ENCODE data around the gene DYNLT3. TPM values are rescaled to one million over a fixed set of nuclear protein-coding genes. Genes with fewer than 3 reads are reported as not detected.

The DYNLT3 gene, protein sequence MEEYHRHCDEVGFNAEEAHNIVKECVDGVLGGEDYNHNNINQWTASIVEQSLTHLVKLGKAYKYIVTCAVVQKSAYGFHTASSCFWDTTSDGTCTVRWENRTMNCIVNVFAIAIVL
- 32.2 and 37.8 TPM in 2 replicates for total RNA-seq (2012; rRNA removed)

GRCh38 chrX:37846934-37847732, at the start of gene DYNLT3:
Gene DYNLT3 (minus strand): TSS chrX:37847571. CDS start chrX:37847510, 61 bp downstream.
- H3K4me1 ChIP-seq (ENCODE audit: control insufficient read depth, insufficient read depth, low read length) = peaks cover 3% of the 10 kb centered on the region
- H3K27me3 ChIP-seq (ENCODE audit: control insufficient read depth, insufficient read depth, low read length) = no peaks in the 10 kb centered on the region
- peak within 1 kb of the TSS; percentile 71 for H3K4me2 ChIP-seq (ENCODE audit: low read length)
- H3K4me3 ChIP-seq (ENCODE audit: low read length) = peak within 1 kb of the TSS; percentile 76
- no peaks in the 10 kb centered on the region for H3K36me3 ChIP-seq (ENCODE audit: insufficient read depth, low read length)
- no peaks in the 10 kb centered on the region for H3K9me3 ChIP-seq (replicated peaks; ENCODE audit: low read length)
- peak within 1 kb of the TSS; percentile 86 for H3K9ac ChIP-seq (ENCODE audit: low read depth, low read length)

DNA sequence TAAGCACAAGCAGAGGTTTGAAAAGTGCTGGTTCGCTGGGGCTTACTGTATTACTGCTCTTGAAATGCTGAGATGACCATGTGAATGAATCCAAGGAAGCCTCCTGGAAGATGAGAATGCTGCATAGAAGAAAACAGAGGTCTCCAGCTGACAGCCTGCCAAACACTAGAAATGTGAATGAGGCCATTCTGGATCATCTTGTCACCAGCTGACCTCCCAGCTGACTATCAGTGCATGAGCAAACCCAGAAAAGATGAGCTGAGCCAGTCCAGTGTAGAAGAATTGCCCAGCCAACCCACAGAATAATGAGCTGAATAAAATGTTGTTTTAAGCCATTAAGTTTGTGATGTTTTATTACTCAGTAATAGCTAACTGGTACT, 49.1 kb upstream of the DYNLT3 start:
- no peak overlapping the region for H3K4me3 ChIP-seq (ENCODE audit: low read length)
- no peaks in the 10 kb centered on the region for H3K9me3 ChIP-seq (replicated peaks; ENCODE audit: low read length)
- H3K27me3 ChIP-seq (ENCODE audit: control insufficient read depth, insufficient read depth, low read length) = no peaks in the 10 kb centered on the region
- H3K4me2 ChIP-seq (ENCODE audit: low read length) = no peak overlapping the region
- H3K4me1 ChIP-seq (ENCODE audit: control insufficient read depth, insufficient read depth, low read length) = no peaks in the 10 kb centered on the region
- H3K36me3 ChIP-seq (ENCODE audit: insufficient read depth, low read length) = no peaks in the 10 kb centered on the region
- H3K9ac ChIP-seq (ENCODE audit: low read depth, low read length) = no peak overlapping the region

DNA sequence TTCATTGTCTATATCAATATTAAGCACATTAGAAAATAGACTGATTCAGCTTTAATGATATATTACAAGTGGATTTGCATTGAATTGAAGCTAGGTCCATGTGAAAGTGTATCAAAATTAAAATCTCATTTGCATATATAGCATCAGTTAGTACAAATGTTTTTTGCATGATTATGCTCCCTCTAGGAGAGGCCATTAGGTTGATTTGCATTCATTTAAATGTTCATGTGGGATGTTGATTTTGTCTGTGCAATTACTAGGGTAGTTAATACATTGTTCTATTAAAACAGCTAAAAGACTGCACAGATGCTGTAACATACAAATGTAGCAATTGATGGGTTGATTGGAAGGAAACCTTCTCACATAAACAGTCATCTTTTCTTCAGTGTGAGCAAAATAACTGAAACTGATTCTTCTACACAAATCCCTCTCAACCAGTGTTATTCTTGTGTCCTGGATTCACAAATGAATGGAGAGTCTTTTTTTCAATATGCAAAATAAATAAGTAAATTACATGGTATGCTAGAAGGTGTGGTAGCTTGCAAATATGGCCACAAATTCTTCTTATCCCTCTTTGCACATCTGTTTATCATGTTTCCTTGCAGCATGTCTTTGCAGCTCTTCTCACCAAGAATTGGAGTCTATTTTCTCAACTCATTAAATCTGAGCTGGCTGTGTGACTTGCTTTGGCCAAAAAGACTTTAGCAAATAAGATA, 48.6 kb upstream of the DYNLT3 start:
- no peaks in the 10 kb centered on the region for H3K9me3 ChIP-seq (replicated peaks; ENCODE audit: low read length)
- H3K4me2 ChIP-seq (ENCODE audit: low read length) = no peak overlapping the region
- H3K36me3 ChIP-seq (ENCODE audit: insufficient read depth, low read length) = no peaks in the 10 kb centered on the region
- no peak overlapping the region for H3K4me3 ChIP-seq (ENCODE audit: low read length)
- H3K9ac ChIP-seq (ENCODE audit: low read depth, low read length) = no peak overlapping the region
- no peaks in the 10 kb centered on the region for H3K27me3 ChIP-seq (ENCODE audit: control insufficient read depth, insufficient read depth, low read length)
- H3K4me1 ChIP-seq (ENCODE audit: control insufficient read depth, insufficient read depth, low read length) = no peaks in the 10 kb centered on the region

- Histone ChIP-seq H3K9ac (ENCODE audit: low read depth, low read length) (no peak overlapping the region), H3K36me3 (ENCODE audit: insufficient read depth, low read length) (no peaks in the 10 kb centered on the region), H3K27me3 (ENCODE audit: control insufficient read depth, insufficient read depth, low read length) (no peaks in the 10 kb centered on the region), H3K4me3 (ENCODE audit: low read length) (no peak overlapping the region), H3K4me1 (ENCODE audit: control insufficient read depth, insufficient read depth, low read length) (no peaks in the 10 kb centered on the region), H3K9me3 (replicated peaks; ENCODE audit: low read length) (no peaks in the 10 kb centered on the region), H3K4me2 (ENCODE audit: low read length) (no peak overlapping the region)
Observed at GRCh38 chrX:37894725-37895124, 47.4 kb upstream of the DYNLT3 start.

DNA sequence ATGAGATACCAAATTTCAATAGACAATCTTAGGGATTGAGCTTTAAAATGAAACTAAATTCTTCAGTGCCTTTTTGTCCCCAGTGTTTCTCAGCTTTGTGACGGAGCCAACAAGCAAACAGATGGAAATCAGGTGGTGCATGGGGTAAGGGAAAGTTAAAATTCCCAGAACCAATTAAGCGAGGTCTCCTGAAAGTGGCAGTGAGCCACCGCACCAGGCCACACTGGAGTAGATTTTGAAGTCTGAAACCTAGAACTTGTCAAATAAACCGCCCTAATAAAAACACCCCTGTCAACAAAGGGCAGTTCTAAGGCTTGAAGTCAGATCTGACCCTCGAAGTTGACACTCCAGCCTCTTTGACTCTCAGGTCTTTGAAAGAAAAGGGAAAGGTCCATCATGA, 40.6 kb upstream of the DYNLT3 start:
- H3K9me3 ChIP-seq (replicated peaks; ENCODE audit: low read length) = no peaks in the 10 kb centered on the region
- H3K9ac ChIP-seq (ENCODE audit: low read depth, low read length) = no peak overlapping the region
- H3K4me1 ChIP-seq (ENCODE audit: control insufficient read depth, insufficient read depth, low read length) = no peaks in the 10 kb centered on the region
- no peak overlapping the region for H3K4me3 ChIP-seq (ENCODE audit: low read length)
- no peaks in the 10 kb centered on the region for H3K36me3 ChIP-seq (ENCODE audit: insufficient read depth, low read length)
- no peak overlapping the region for H3K4me2 ChIP-seq (ENCODE audit: low read length)
- H3K27me3 ChIP-seq (ENCODE audit: control insufficient read depth, insufficient read depth, low read length) = no peaks in the 10 kb centered on the region

GRCh38 chrX:37887347-37887746, 40.0 kb upstream of the DYNLT3 start:
- Histone ChIP-seq H3K4me2 (ENCODE audit: low read length) (no peak overlapping the region), H3K4me3 (ENCODE audit: low read length) (no peak overlapping the region), H3K9me3 (replicated peaks; ENCODE audit: low read length) (no peaks in the 10 kb centered on the region), H3K9ac (ENCODE audit: low read depth, low read length) (no peak overlapping the region), H3K36me3 (ENCODE audit: insufficient read depth, low read length) (no peaks in the 10 kb centered on the region), H3K27me3 (ENCODE audit: control insufficient read depth, insufficient read depth, low read length) (no peaks in the 10 kb centered on the region), H3K4me1 (ENCODE audit: control insufficient read depth, insufficient read depth, low read length) (no peaks in the 10 kb centered on the region)

- peaks cover 6% of the 10 kb centered on the region for H3K4me1 ChIP-seq (ENCODE audit: control insufficient read depth, insufficient read depth, low read length)
- no peaks in the 10 kb centered on the region for H3K27me3 ChIP-seq (ENCODE audit: control insufficient read depth, insufficient read depth, low read length)
- no peaks in the 10 kb centered on the region for H3K9me3 ChIP-seq (replicated peaks; ENCODE audit: low read length)
- no peak overlapping the region for H3K4me2 ChIP-seq (ENCODE audit: low read length)
- H3K4me3 ChIP-seq (ENCODE audit: low read length) = no peak overlapping the region
- no peaks in the 10 kb centered on the region for H3K36me3 ChIP-seq (ENCODE audit: insufficient read depth, low read length)
- no peak overlapping the region for H3K9ac ChIP-seq (ENCODE audit: low read depth, low read length)
Observed at GRCh38 chrX:37883196-37883595, 35.8 kb upstream of the DYNLT3 start.

DNA sequence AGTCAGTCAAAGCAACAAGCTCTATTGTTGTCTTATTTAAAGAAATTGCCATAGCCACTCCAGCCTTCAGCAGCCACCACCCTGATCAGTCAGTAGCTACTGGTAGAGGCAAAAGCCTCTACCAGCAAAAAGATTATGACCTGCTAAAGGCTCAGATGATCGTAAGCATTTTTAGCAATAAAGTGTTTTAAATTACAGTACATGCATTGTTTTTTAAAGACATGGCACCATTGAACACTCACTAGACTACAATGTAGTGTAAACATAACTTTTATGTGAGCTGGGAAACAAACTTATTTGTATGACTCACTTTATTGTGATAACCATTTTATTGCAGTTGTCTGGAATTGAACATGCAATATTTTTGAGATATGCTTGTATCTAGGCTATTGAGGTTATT, 32.3 kb upstream of the DYNLT3 start:
- peaks cover 6% of the 10 kb centered on the region for H3K4me1 ChIP-seq (ENCODE audit: control insufficient read depth, insufficient read depth, low read length)
- H3K4me2 ChIP-seq (ENCODE audit: low read length) = no peak overlapping the region
- H3K9me3 ChIP-seq (replicated peaks; ENCODE audit: low read length) = no peaks in the 10 kb centered on the region
- no peak overlapping the region for H3K9ac ChIP-seq (ENCODE audit: low read depth, low read length)
- H3K27me3 ChIP-seq (ENCODE audit: control insufficient read depth, insufficient read depth, low read length) = no peaks in the 10 kb centered on the region
- no peaks in the 10 kb centered on the region for H3K36me3 ChIP-seq (ENCODE audit: insufficient read depth, low read length)
- no peak overlapping the region for H3K4me3 ChIP-seq (ENCODE audit: low read length)

GRCh38 chrX:37876716-37877115, 29.3 kb upstream of the DYNLT3 start:
- Histone ChIP-seq H3K4me1 (ENCODE audit: control insufficient read depth, insufficient read depth, low read length) (peaks cover 17% of the 10 kb centered on the region), H3K9ac (ENCODE audit: low read depth, low read length) (no peak overlapping the region), H3K27me3 (ENCODE audit: control insufficient read depth, insufficient read depth, low read length) (no peaks in the 10 kb centered on the region), H3K9me3 (replicated peaks; ENCODE audit: low read length) (no peaks in the 10 kb centered on the region), H3K36me3 (ENCODE audit: insufficient read depth, low read length) (no peaks in the 10 kb centered on the region), H3K4me3 (ENCODE audit: low read length) (no peak overlapping the region), H3K4me2 (ENCODE audit: low read length) (no peak overlapping the region)

DNA sequence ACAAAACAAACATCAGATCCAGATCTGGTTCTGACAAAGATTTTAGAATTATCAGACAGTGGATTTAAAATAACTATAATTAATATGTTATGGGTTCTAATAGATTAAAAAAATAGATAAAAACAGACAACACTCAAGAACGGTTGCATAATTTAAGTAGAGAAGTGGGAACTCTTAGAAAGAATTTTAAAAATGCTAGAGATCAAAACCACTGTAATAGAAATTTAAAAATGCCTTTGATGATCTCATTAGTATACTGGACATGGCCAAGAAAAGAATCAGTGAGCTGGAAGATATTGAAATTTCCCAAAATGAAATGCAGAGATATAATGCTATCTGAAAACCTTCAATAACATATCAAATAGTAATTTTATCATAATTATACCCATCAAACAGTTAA, 28.3 kb upstream of the DYNLT3 start:
- Histone ChIP-seq H3K27me3 (ENCODE audit: control insufficient read depth, insufficient read depth, low read length) (no peaks in the 10 kb centered on the region), H3K36me3 (ENCODE audit: insufficient read depth, low read length) (no peaks in the 10 kb centered on the region), H3K9ac (ENCODE audit: low read depth, low read length) (no peak overlapping the region)

GRCh38 chrX:37873220-37873619, 25.8 kb upstream of the DYNLT3 start:
- no peaks in the 10 kb centered on the region for H3K9me3 ChIP-seq (replicated peaks; ENCODE audit: low read length)
- no peaks in the 10 kb centered on the region for H3K36me3 ChIP-seq (ENCODE audit: insufficient read depth, low read length)
- H3K4me2 ChIP-seq (ENCODE audit: low read length) = no peak overlapping the region
- H3K4me1 ChIP-seq (ENCODE audit: control insufficient read depth, insufficient read depth, low read length) = peaks cover 19% of the 10 kb centered on the region
- no peak overlapping the region for H3K9ac ChIP-seq (ENCODE audit: low read depth, low read length)
- H3K27me3 ChIP-seq (ENCODE audit: control insufficient read depth, insufficient read depth, low read length) = no peaks in the 10 kb centered on the region
- no peak overlapping the region for H3K4me3 ChIP-seq (ENCODE audit: low read length)

More for the DNA sequence above, 28.3 kb upstream of the DYNLT3 start:
- peaks cover 25% of the 10 kb centered on the region for H3K4me1 ChIP-seq (ENCODE audit: control insufficient read depth, insufficient read depth, low read length)
- no peak overlapping the region for H3K4me2 ChIP-seq (ENCODE audit: low read length)
- no peak overlapping the region for H3K4me3 ChIP-seq (ENCODE audit: low read length)
- H3K9me3 ChIP-seq (replicated peaks; ENCODE audit: low read length) = no peaks in the 10 kb centered on the region
